HepG2 (cell line): Measurements from ENCODE around the gene HDAC4.

Experiments used
- CTCF ChIP-seq: sonication (generic); formaldehyde crosslinking; IDR thresholded peaks from 2 replicates; pipeline ENCODE4 v1.5.0; 2020; ENCODE audit warnings: mild to moderate bottlenecking, missing genetic modification reagents, moderate library complexity
- IKZF1 ChIP-seq: fragments of 450-650 bp; IDR thresholded peaks from 2 replicates; pipeline ENCODE4 v1.7.1; 2016
- MXI1 ChIP-seq: IDR thresholded peaks from 3 replicates; pipeline ENCODE4 v1.6.1; 2012; ENCODE audit warnings: low read depth, low read length, inconsistent platforms, borderline replicate concordance
- PTBP1 ChIP-seq: fragments of 200-400 bp; formaldehyde crosslinking; IDR thresholded peaks from 2 replicates; pipeline ENCODE4 v1.6.1; 2018; ENCODE audit warnings: low read length, low read depth; ENCODE audit not compliant: poor library complexity, severe bottlenecking
- SP1 ChIP-seq, 2 experiments: fragments of 450-650 bp in 1 of 2; sonication (generic) in 1 of 2; formaldehyde crosslinking in 1 of 2; IDR thresholded peaks; 2 replicates each; pipeline versions ENCODE4 v1.4.0 to v1.6.1; 2016 to 2020; ENCODE audit warnings: missing genetic modification reagents in 1 of 2
- TGIF2 ChIP-seq: IDR thresholded peaks from 2 replicates; pipeline ENCODE4 v1.6.1; 2016; ENCODE audit warnings: control low read depth, missing compliant biosample characterization
- TOE1 ChIP-seq: sonication (generic); formaldehyde crosslinking; IDR thresholded peaks from 2 replicates; pipeline ENCODE4 v1.4.0; 2020; ENCODE audit warnings: mild to moderate bottlenecking, missing genetic modification reagents

- no peak for TF ChIP-seq CTCF (CRISPR knock-in tag)
- TF ChIP-seq PTBP1 = no peak
- no peak for TF ChIP-seq IKZF1
- no peak for TF ChIP-seq TGIF2
- no peak for TF ChIP-seq MXI1
- TF ChIP-seq TOE1 (CRISPR knock-in tag) = no peak
- TF ChIP-seq SP1 (IDR thresholded peaks at IDR 0.05) = no peak
- TF ChIP-seq SP1 (CRISPR knock-in tag; IDR thresholded peaks at IDR 0.05) = no peak
Observed at GRCh38 chr2:239234191-239235175, 166.3 kb downstream of the HDAC4 start.
